Measurements from ENCODE around the gene RNF4.
"Not testable (repeated sequence)": the region's sequence is repeated elsewhere in the genome, so short reads cannot be mapped to it uniquely, and the experiment has no call there.

Gene RNF4, protein sequence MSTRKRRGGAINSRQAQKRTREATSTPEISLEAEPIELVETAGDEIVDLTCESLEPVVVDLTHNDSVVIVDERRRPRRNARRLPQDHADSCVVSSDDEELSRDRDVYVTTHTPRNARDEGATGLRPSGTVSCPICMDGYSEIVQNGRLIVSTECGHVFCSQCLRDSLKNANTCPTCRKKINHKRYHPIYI

DNA sequence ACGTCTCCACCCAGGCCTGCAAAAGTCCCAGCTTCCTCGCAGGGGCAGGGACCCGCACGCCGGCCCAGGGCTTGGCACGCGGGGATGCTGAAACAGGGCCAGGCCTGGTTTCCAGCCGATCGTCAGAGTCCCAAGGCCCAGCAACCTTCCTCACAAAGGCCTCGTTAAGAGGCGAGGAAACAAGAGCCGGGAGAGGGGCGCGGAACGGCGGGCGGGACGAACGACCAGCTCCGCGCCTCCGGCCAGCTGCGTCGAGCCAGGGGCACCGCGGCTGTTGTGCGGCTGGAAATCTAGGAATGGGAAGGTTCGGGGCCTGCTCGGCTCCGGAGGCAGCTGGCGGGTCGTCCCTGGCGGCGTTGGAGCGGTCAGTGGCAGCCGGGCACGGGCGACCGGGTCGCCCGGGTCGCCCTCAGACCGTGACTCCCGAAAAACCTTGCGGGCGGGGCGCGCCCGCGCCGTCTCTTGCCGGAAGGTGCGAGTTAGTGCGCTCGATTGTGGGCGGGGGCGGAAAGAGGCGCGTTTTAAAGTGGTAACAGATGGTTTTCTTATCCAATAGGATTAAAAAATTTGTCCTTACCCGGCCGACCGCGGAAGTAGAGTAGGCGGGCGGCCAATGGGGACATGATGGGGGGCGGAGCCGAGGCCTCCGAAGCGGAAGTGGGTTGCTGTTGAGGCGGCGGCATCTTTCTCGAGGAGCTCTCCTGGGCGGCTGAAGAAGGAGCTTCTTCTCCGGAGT, at the start of gene RNF4:
TSS of gene RNF4 (plus strand) at position 651 of the 736 bp plus-strand sequence. CDS start 21,388 bp downstream, outside the sequence.
- FAIRE-seq = no peak

DNA sequence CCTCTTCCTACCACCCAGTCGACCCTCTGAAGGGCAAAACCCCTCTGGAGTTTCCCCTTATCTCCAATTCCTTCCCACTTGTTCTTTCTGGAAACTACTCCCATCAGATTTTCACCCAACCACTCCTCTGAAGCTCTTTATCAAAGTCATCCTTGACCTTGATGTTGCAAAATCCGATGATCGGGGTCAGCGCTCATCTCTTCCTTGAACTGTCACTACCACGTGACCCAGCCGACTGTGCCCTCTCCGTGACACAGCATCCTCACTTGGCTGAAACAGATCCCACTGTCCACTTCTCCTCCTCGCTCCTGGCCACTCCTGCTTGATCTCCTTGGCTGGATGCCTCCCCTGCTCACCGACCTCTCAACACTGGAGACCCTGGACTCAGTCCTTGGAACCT, 49.1 kb upstream of the RNF4 start:
- no peak for FAIRE-seq

DNA sequence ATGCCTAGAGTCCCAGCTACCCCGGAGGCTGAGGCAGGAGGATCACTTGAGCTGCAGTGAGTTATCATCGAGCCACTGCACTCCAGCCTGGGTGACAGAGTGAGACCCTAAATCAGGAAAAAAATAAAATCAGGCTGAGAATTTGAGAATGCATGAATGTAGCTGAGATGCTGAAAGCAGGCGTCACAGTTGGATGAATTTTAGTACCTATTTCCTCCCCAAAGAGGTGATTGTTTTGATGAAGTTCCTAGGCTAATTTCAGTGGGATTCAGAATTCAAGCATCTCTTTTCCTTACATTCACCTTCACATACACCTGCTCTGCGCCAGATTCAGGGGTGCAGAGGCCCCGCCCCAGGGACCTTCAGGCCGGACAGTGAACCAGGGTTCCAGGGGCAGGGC, 47.0 kb upstream of the RNF4 start:
- no peak for FAIRE-seq

DNA sequence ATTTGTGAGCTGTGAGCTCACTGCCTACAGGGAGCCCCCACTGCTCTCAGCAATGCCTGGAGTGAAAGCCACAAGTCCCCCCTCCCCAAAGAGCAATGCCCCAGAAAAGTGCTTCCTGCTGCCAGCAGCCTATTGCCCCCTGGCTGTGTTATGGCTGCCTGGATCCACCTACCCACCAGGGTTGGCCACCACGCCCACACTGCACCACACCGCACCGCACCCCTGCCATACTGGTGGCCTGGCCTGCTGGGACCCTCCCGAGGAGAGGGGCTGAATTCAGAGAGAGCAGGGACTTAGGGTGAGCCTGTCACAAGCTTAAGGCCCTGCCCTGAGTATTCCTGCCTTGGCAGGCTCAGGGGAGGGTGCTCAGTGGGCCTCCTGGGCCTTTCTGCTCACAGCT, 45.8 kb upstream of the RNF4 start:
- no peak for FAIRE-seq

DNA sequence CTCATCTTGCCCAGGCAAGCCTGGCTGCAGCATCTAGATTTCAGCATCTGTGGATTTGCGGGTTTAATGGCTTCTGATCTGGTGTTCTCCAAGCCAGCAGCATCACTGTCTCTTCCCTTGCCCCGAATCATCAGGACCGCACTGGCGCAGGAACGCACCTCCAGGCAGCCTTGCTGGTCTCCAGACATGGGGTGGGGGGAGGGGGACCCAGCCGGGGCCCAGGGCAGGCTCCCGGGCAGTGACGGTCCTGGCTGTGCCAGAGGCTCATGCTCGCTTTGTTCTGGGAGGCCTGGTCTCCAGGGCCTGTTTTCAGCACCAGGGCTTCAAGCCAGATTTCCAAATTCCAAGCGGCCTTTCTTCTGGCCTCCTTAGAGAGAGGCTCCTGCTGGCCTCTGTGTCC, 45.2 kb upstream of the RNF4 start:
- no peak for FAIRE-seq

DNA sequence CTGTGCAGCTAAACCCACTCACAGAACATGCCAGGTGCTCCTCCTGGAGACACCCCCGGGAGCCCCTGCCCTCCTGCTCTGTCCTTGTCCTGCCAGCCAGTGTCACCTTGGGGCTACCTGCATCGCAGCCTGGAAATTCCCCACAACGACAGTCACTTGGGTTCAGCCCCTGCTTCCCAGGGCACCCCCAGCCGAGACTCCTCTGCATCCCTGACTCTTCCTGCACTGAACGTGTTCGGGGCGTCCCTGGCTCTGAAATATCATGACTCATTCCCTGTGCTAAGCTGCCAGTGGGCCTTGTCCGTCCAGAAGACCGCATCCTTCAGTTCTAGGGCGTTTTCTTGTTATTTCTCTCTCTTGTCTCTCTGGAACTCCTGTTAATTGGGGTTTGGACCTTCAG, 44.3 kb upstream of the RNF4 start:
- FAIRE-seq = no peak

DNA sequence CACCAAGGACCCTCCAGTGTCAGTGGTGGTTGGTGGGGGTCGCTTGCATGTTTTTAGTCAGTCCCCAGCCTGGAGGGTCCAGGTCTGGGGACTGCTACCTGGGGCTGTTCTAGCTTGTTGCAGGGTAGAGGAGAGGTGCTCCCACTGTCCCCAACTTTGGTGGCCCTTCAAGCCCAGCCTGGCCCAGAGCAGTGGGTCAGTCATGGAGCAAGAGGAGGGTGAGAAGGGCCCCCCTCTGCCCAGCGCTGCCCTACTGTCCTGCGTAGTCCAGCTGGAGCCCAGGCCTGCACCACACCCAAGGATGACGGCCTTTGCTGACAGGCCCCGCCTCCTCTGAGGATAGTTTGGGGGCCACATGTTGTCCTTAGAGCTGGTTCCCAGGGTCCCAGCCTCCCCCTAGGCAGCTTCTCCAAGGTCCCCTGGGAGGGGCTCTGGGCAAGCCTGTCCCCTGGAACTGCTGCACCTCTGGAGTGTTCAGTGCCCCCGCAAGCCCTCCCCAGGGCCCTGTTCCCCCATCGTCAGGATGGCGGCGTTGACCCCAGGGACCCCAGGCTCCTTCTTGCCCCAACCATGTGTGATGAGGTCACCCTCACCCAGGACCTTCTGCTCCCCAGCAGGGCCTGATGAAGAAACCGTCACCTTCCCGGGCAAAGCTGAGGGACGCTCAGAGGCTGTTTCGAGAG, 43.4 kb upstream of the RNF4 start:
- no peak for FAIRE-seq

DNA sequence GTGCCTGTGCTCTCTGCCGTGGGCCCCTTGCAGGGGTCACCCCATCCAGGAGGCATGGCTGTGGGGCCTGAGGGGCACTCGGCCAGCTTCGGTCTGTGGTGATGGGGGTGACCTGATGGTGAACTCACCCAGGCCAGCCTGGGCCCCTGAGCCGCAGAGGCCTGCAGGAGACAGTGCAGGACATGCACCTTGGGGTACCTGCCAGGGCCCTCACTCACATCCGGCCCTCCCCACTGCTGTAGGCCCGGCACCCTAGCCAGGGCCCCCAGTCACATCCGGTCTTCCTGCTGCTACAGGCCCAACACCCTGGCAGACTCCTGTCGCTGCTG, 42.9 kb upstream of the RNF4 start:
- FAIRE-seq = no peak

DNA sequence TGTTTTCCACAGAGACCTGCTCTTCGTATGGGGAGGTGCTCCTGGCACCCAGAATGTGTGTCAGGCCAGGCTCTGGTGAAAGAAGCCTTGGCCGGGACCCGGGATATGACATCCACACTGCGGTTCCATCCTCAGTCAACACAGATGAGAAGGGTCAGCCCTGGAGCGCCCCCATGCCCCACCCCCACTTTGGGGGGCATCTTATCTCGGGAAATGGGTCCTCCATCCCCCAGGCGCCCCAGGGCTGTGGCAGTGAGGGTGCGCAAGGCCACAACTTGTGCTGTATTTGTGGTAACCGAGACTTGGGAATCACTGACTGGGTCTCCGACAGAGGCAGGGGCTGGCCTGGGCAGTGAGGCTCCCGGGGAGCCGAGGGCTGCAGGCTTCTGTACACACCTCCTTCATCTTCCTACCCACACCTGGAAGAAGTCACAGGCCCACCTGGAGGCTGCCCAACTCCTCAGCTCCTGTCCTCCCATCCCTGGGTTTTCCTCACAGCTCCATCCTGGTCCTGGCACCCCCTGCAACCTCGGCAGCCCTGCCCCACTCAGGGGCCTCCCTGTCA, 42.1 kb upstream of the RNF4 start:
- no peak for FAIRE-seq

DNA sequence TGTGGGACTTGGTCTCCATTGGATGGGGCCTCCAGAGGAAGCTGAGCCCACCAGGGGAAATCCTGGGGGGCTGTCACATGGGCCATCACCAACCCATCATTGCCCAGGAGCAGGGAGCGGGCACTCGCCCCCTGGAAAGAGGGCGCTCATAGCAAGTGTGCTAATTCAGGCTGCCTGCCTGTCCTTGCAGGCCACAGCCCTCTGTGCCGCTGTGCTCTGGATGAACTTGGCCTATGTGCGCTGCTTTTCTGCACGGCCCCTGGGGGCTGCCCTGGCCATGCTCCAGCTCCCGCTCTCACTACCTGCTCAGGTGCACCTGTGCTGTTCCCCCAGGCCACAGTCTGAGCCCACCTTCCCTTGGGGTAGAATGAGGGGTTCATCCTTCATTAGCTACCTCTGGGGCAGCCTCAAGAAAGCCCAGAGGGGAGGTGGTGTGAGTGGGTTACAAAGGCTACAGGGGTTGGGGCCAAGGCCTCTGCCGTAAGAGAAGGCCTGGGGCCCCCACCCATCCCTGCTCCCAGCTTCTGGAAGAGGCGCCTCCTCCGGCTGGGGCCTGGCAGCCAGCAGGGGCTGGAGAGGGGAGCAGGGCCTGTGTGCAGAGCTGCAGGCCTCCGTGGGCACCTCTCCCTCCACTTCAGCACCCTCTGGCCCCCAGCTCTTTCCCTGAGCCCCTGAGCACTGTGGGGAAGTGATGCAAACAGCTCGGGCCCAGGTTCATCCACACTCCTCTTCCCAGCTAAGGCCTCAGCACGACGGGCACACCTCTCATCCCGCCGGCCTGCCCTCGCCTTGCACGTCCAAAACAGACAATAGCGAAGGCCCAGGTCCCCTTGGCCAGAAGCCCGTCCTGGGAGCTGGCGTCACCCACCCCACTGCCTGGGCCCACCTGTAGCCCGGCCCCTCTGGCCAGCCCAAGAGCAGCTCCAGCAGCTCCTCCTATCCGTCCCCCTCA, 41.2 kb upstream of the RNF4 start:
- FAIRE-seq = no peak

DNA sequence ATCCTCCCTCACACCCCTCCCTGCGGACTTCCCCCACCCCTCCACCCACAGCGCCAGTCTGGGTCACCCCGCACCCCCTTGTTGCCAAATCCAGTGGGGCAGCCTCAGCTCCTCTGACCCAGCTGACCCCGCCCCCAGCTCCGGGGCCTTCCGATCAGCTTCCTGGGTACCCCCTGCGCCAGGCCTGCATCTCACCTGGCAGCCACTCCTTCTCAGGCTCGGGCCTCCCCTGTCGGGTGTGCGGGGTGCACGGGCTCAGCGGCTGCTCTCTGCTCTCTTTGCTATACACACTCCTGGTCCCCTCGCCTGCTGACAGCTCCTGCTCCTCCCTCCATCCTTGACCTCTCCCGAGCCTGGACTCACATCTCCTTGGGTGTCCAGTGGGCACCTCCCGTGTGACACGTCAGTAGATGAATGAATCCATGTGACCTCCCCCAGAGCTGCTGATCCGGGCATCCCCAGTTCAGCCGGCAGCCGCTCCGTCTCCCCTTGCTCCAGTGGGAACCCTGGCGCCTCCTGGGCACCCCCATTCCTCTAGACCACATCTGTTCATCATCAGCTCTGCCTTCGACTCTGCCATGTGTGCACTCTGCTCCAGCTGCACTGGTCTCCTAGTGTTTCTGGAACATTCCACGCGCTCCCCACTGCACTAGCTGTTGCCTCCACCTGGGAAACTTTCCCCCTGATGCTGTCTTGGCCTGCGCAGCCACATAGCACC, 40.3 kb upstream of the RNF4 start:
- no peak for FAIRE-seq

DNA sequence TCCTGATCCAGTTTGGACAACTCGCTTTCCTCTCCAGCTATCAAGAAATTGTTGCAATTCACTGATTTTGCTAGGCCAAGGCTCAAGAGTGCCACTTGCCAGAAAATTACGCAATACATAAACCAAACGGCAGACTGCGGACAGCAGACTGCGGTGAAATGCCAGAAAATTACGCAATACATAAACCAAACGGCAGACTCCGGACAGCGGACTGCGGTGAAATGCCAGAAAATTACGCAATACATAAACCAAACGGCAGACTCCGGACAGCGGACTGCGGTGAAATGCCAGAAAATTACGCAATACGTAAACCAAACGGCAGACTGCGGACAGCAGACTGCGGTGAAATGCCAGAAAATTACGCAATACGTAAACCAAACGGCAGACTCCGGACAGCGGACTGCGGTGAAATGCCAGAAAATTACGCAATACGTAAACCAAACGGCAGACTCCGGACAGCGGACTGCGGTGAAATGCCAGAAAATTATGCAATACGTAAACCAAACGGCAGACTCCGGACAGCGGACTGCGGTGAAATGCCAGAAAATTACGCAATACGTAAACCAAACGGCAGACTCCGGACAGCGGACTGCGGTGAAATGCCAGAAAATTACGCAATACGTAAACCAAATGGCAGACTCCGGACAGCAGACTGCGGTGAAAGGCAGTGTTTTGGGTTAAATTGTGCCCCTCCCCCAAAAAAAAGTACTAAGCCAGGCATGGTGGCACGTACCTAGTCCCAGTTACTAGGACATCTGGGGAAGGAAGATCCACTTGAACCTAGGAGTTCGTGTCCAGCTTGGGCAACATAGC, 38.8 kb upstream of the RNF4 start:
- not testable (repeated sequence) for FAIRE-seq

DNA sequence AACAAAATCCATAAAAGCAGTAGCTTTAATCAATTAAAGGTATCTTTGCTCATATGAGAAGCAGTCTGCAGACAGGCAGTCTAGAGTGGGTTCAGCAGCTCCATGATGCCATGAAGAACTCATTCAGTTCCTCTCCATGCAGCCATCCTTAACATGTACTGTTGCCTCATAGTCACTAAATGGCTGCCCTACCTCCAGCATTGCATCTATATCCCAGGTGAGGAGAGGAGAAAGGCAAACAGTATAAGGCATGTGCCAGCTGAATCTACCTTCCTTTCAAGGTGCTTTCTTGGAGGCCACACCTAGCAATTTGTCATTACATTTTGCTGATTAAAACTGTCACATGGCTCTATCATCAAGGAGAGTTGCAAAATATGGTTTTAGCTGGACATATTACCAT, 36.9 kb upstream of the RNF4 start:
- no peak for FAIRE-seq

DNA sequence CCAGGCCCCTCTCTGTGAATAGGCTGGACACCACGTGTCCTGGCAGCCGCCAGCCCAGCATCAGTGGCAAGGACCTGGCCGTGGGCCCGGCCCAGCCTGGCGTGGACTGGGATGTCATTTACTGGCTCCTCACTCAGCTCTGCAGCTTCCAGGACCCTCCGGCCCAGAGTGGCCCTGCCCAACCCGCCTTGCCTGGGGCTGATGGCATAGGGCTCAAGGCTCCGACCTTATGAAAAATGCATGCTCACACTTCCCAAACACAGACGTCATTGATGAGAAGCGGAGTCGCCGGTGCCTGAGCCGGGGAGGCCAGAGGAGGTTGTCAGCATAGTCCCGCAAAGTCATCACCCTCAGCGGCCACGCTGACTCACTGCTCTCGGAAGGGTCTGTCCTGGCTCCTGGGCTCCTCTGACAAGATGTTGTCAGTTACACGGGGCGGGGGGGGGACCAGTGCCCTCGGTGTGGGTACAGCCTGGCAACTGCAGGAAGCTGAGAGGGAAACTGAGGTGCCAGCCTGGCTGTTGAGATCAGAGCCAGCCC, 35.8 kb upstream of the RNF4 start:
- no peak for FAIRE-seq

DNA sequence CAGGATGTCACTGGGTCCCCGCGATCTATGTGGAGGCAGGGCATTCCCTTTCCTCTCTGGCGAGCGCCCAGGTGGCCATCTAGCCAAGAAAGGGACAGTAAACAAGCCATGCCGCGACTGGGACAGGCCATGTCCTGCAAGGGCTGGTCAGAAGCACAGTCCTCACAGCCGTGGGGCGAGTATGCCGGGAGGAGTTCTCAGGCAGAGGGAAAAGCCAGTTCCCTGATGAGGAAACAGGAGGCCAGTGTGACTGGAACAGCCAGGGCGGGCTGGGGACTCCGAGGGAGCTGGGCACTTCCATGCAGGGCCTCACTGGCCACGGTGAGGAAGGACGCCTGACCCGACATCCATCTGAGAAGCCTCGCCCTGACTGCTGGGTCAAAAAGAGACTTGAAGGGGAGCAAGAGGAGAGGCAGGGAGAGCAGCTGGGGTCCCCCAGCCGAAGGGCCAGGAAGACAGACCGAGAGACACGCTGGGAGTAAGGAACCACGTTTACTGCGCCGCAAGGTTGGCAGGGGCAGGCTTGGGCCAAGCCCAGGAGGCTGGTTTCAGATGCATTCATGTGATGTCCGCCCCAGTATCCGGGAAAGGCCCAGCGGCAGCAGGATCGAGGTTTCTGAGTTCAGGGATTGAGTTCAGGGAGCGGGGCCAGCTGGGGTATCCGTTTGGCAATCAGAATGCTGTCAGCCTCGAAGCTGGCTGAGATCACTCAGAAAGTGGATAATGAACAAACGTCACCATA, 35.1 kb upstream of the RNF4 start:
- FAIRE-seq = no peak

DNA sequence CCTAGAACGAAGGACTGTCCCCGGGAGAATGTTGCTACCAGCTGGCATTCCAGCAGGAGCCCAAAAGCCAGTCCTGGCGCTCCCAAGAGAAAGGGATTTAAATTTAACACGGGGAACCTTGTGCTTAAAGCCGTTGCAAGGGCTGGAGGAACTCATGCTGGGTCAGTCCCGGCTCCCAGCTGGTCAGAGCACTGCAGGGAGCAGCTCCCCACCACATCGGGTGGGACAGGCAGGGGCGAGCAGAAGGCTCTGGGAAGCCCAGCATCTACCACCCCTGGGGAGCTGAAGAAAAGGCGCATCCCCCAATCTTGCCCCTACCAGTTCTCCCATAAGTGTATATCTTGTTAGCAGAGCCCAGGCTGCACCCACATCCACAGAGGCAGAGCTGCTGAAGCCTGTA, 34.5 kb upstream of the RNF4 start:
- no peak for FAIRE-seq

DNA sequence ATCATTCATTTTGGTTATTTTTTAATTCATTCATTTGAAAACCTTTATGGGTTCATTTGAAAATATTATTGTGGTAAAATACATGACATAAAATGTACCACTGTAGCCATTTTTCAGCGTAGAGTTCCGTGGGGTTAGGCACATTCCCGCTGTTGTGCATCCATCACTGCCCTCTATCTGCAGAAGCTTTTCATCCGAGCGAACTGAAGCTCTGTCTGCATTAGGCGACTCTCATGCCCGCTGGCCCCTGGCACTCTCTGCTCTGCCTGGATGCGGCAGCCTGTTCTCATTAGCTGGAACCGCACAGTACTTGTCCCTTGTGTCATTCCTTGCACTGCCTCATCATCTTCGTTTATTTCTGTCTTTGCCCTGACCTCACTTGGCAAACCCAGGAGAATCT, 32.6 kb upstream of the RNF4 start:
- no peak for FAIRE-seq

DNA sequence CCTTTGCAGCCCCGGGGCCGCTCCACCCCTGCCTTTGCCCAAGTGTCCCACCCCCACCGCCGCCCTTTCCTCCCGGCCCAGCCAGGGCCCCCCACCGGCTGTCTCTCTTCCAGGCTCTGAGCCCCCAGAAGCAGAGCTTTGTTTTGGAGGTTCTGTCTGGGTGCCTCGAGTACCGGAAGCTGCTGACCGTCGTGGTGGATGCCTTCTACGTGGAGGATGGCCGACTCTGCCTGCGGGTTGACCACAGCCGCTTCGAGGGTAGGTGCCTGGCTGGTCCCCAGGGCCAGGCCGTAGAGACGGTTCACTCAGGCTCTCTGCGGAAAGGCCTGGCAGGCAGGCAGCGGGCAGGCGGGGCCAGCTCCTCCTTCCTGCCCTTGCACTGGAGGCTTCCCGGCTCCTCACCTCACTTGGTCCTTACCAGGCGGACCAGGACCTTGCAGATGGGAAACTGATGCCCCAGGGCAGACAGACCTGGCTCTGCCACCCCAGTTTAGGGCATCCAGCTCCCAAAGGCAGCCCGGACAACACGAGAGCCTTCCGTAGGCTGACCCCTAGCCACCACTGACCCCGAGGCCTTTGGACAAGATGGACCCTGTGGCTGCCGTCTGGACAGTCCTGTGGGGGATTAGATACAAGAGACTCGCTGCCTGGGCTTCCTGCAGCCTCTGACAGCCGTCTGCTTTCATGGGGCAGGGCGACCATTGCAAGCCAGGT, 32.0 kb upstream of the RNF4 start:
- no peak for FAIRE-seq

DNA sequence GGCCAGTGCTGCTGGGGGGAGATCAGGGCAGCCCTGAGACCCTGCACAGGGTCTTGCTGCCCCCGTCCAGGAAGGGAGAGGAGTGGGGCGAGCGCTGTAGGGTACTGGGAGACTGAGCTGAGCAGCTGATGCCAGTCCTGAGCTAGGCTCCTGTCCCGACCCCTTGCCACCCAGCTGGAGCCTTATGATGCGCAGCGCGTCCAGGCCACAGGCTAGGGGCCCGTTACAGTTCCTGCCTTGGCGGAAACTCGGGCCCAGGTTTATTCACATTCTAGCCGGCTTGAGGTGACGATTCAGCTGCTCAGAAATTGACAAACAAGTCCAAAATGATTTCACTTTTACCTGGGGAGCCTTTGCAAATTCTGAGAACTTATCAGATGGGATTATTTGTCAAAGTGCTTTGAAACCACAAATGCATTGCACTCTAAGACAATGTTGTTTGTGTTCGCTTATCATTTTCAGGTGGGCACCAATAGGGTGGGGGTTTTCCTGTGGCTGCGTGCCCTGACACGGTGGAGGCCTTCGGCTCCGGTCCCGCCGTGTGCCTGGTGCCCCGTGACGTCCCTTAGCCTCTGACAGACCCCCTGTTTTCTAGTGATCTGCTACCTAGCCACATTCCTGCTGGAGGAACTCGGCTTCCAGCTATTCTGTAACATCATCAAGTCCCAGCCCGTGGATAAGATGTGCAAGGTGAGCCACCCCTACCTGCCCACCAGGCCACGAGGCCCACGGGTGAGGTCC, 31.3 kb upstream of the RNF4 start:
- no peak for FAIRE-seq

All from colon (tissue), 2 donors.